GM23338 (cell line): Measurements from ENCODE around the gene GALNT6. TPM values are rescaled to one million over a fixed set of nuclear protein-coding genes. Genes with fewer than 3 reads are reported as not detected.

ENCODE experiments used
- ATAC-seq: fragments of 200-7000 bp; cut with Tn5 transposase; 3 replicates; pipeline ENCODE4 v1.9.1; 2020
- DNase-seq: peaks from one replicate; pipeline ENCODE4 v3.0.0-alpha.2; 2015; ENCODE audit warnings: low spot score
- H2AFZ ChIP-seq: fragments of 200-600 bp; sonication (generic); 2 replicates; pipeline ENCODE4 v1.8.0; 2016; ENCODE audit warnings: antibody characterized with exemption, mild to moderate bottlenecking, moderate library complexity
- H3F3A ChIP-seq: fragments of 200-600 bp; sonication (generic); replicated peaks from 2 replicates; pipeline ENCODE4 v1.8.0; 2017; ENCODE audit warnings: antibody characterized with exemption, mixed run types, low read depth
- H3K27ac ChIP-seq: fragments of 200-600 bp; sonication (generic); 2 replicates; pipeline ENCODE4 v1.6.1; 2016; ENCODE audit warnings: low read depth
- H3K27me3 ChIP-seq: fragments of 200-600 bp; sonication (generic); 2 replicates; pipeline ENCODE4 v1.8.0; 2016; ENCODE audit warnings: mild to moderate bottlenecking, mixed run types, moderate library complexity; ENCODE audit not compliant: insufficient read depth
- H3K36me3 ChIP-seq: fragments of 200-600 bp; sonication (generic); 2 replicates; pipeline ENCODE4 v1.8.0; 2016; ENCODE audit warnings: mild to moderate bottlenecking; ENCODE audit not compliant: insufficient read depth
- H3K4me1 ChIP-seq: fragments of 200-600 bp; sonication (generic); 2 replicates; pipeline ENCODE4 v1.8.0; 2016; ENCODE audit warnings: mild to moderate bottlenecking, moderate library complexity; ENCODE audit not compliant: insufficient read depth
- H3K4me2 ChIP-seq: fragments of 200-600 bp; sonication (generic); 2 replicates; pipeline ENCODE4 v1.7.1; 2017; ENCODE audit warnings: mixed run types
- H3K4me3 ChIP-seq: fragments of 200-600 bp; sonication (generic); 2 replicates; pipeline ENCODE4 v1.6.1; 2016; ENCODE audit warnings: mixed run types
- H3K79me2 ChIP-seq: fragments of 200-600 bp; sonication (generic); replicated peaks from 2 replicates; pipeline ENCODE4 v1.8.0; 2017; ENCODE audit warnings: mild to moderate bottlenecking; ENCODE audit not compliant: insufficient read depth
- H3K9me2 ChIP-seq: fragments of 200-600 bp; sonication (generic); 2 replicates; pipeline ENCODE4 v1.8.0; 2017; ENCODE audit not compliant: insufficient read depth
- H4K20me1 ChIP-seq: fragments of 200-600 bp; sonication (generic); replicated peaks from 2 replicates; pipeline ENCODE4 v1.8.0; 2017; ENCODE audit warnings: mild to moderate bottlenecking; ENCODE audit not compliant: insufficient read depth
- H3K27ac Mint-ChIP-seq: 2 replicates; pipeline ENCODE4 v1.8.0; 2020; ENCODE audit warnings: inconsistent platforms, mild to moderate bottlenecking, moderate library complexity, mixed read lengths
- H3K27me3 Mint-ChIP-seq: 3 replicates; pipeline ENCODE4 v1.8.0; 2022; ENCODE audit warnings: low read depth, mild to moderate bottlenecking, moderate library complexity, mixed read lengths, inconsistent platforms; ENCODE audit not compliant: insufficient read depth, poor library complexity
- H3K36me3 Mint-ChIP-seq: 3 replicates; pipeline ENCODE4 v1.8.0; 2021; ENCODE audit warnings: low read depth, mild to moderate bottlenecking, inconsistent platforms, moderate library complexity, mixed read lengths
- H3K4me1 Mint-ChIP-seq: 3 replicates; pipeline ENCODE4 v1.8.0; 2020; ENCODE audit warnings: mild to moderate bottlenecking, inconsistent platforms, mixed read lengths
- H3K4me3 Mint-ChIP-seq: 3 replicates; pipeline ENCODE4 v1.8.0; 2021; ENCODE audit warnings: moderate library complexity, mild to moderate bottlenecking, inconsistent platforms, mixed read lengths
- H3K9me3 Mint-ChIP-seq: 3 replicates; pipeline ENCODE4 v1.8.0; 2020; ENCODE audit warnings: moderate library complexity, mild to moderate bottlenecking, inconsistent platforms, mixed read lengths
- CREB1 ChIP-seq: fragments of 250-450 bp; sonication (Bioruptor Pico); IDR thresholded peaks from 2 replicates; pipeline ENCODE4 v1.5.0; 2020; ENCODE audit warnings: low read depth, mild to moderate bottlenecking, moderate library complexity
- EZH2 ChIP-seq: fragments of 200-600 bp; sonication (generic); IDR thresholded peaks from one replicate; pipeline ENCODE4 v1.8.0; 2017; ENCODE audit warnings: antibody characterized with exemption, mild to moderate bottlenecking, low read depth; ENCODE audit not compliant: unreplicated experiment
- JUNB ChIP-seq: IDR thresholded peaks from one replicate; pipeline ENCODE4 v1.6.1; 2016; ENCODE audit warnings: antibody characterized with exemption; ENCODE audit not compliant: unreplicated experiment
- POLR2AphosphoS5 ChIP-seq: IDR thresholded peaks from 2 replicates; pipeline ENCODE4 v1.6.1; 2016; ENCODE audit warnings: antibody characterized with exemption, low read depth
- ZNF331 ChIP-seq: fragments of 250-450 bp; sonication (Bioruptor Pico); IDR thresholded peaks from 2 replicates; pipeline ENCODE4 v1.5.0; 2020; ENCODE audit warnings: low read depth, mild to moderate bottlenecking, moderate library complexity
- polyA plus RNA-seq: library from polyadenylated mRNA; unstranded; fragments of >200 nt; fragmentation: Nextera tagmentation; extraction: Ambion mirVana; gene quantifications from 2 replicates; pipeline ENCODE4 v1.2.1, GENCODE V29; 2016
- total RNA-seq: library from RNA; depleted of rRNA; stranded (reverse); fragments of >200 nt; shearing (Covaris generic); gene quantifications from 2 replicates; pipeline ENCODE4 v1.2.3, GENCODE V29; 2014
- TF ChIP-seq, protein P1 (sequence below): IDR thresholded peaks from one replicate; pipeline ENCODE4 v1.6.1; 2018; ENCODE audit warnings: antibody characterized with exemption; ENCODE audit not compliant: unreplicated experiment

The GALNT6 gene
- total and polyA plus RNA-seq, 2 experiments from 2014 or later = 8.1 to 18.6 TPM

- no peaks in the 10 kb centered on the region; the same call in 1 of the 2 replicates for H3K9me2 ChIP-seq
- no peak for TF ChIP-seq ZNF331 (CRISPR knock-in tag)
- TF ChIP-seq, protein P1, sequence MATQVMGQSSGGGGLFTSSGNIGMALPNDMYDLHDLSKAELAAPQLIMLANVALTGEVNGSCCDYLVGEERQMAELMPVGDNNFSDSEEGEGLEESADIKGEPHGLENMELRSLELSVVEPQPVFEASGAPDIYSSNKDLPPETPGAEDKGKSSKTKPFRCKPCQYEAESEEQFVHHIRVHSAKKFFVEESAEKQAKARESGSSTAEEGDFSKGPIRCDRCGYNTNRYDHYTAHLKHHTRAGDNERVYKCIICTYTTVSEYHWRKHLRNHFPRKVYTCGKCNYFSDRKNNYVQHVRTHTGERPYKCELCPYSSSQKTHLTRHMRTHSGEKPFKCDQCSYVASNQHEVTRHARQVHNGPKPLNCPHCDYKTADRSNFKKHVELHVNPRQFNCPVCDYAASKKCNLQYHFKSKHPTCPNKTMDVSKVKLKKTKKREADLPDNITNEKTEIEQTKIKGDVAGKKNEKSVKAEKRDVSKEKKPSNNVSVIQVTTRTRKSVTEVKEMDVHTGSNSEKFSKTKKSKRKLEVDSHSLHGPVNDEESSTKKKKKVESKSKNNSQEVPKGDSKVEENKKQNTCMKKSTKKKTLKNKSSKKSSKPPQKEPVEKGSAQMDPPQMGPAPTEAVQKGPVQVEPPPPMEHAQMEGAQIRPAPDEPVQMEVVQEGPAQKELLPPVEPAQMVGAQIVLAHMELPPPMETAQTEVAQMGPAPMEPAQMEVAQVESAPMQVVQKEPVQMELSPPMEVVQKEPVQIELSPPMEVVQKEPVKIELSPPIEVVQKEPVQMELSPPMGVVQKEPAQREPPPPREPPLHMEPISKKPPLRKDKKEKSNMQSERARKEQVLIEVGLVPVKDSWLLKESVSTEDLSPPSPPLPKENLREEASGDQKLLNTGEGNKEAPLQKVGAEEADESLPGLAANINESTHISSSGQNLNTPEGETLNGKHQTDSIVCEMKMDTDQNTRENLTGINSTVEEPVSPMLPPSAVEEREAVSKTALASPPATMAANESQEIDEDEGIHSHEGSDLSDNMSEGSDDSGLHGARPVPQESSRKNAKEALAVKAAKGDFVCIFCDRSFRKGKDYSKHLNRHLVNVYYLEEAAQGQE = no peak
- no peak for TF ChIP-seq CREB1 (CRISPR knock-in tag)
- TF ChIP-seq POLR2AphosphoS5 = no peak
- no peak for TF ChIP-seq JUNB
- TF ChIP-seq EZH2 = no peak
- H3K27ac Mint-ChIP-seq = no peak overlapping the region
- peaks cover 35% of the 10 kb centered on the region for H3K4me1 ChIP-seq
- no peak overlapping the region; the same call in 2 of the 3 replicates for H3K4me3 Mint-ChIP-seq
- H3K4me3 ChIP-seq = no peak overlapping the region
- peaks cover 39% of the 10 kb centered on the region for H3K27me3 Mint-ChIP-seq
- H3K27ac ChIP-seq = no peak overlapping the region
- H3K27me3 ChIP-seq = no peaks in the 10 kb centered on the region
- peaks cover 43% of the 10 kb centered on the region for H3K4me1 Mint-ChIP-seq
- H3K36me3 Mint-ChIP-seq = peaks cover 6% of the 10 kb centered on the region; the same call in 2 of the 3 replicates
- ATAC-seq = no peak
- DNase-seq = no peak
- no peak overlapping the region for H2AFZ ChIP-seq
- no peaks in the 10 kb centered on the region for H3K36me3 ChIP-seq
- H3K9me3 Mint-ChIP-seq = no peaks in the 10 kb centered on the region
- H4K20me1 ChIP-seq = no peaks in the 10 kb centered on the region; the same call in 1 of the 2 replicates
- peaks cover 8% of the 10 kb centered on the region for H3K79me2 ChIP-seq
- peaks cover 21% of the 10 kb centered on the region for H3F3A ChIP-seq
- no peak overlapping the region for H3K4me2 ChIP-seq
These were observed 1.8 kb downstream of the GALNT6 start for GRCh38 chr12:51389302-51389999.

- Histone ChIP-seq H3F3A (peaks cover 21% of the 10 kb centered on the region), H4K20me1 (no peaks in the 10 kb centered on the region; the same call in 1 of the 2 replicates), H3K4me2 (0 out of 2 replicates have a peak overlapping the region, but pooled peaks have one; percentile 64), H3K36me3 (no peaks in the 10 kb centered on the region), H2AFZ (no peak overlapping the region), H3K4me3 (no peak overlapping the region), H3K4me1 (peaks cover 38% of the 10 kb centered on the region), H3K27ac (no peak overlapping the region), H3K79me2 (peaks cover 8% of the 10 kb centered on the region), H3K27me3 (no peaks in the 10 kb centered on the region), H3K9me2 (no peaks in the 10 kb centered on the region; the same call in 1 of the 2 replicates)
- ATAC-seq (no peak), DNase-seq (no peak)
- TF ChIP-seq EZH2 = no peak
- Mint-ChIP-seq H3K27me3 (peaks cover 38% of the 10 kb centered on the region), H3K27ac (0 out of 2 replicates have a peak overlapping the region, but pooled peaks have one; percentile 89), H3K4me1 (peaks cover 47% of the 10 kb centered on the region), H3K36me3 (peaks cover 6% of the 10 kb centered on the region; the same call in 2 of the 3 replicates), H3K4me3 (peak overlapping the region; percentile 16; the same call in 1 of the 3 replicates), H3K9me3 (no peaks in the 10 kb centered on the region)
These were observed 2.4 kb downstream of the GALNT6 start for GRCh38 chr12:51388846-51389245.
